Nucleus accumbens (tissue), 56 donors: ENCODE measurements around the gene COX6A1.
A peak's percentile ranks its signal among the peaks of the same experiment; 100 is the strongest.

ENCODE experiments used
- DNase-seq, 56 donors: peaks; one replicate each; lab custom pipeline; 2025; lab: John Stamatoyannopoulos, UW

Gene COX6A1

DNA sequence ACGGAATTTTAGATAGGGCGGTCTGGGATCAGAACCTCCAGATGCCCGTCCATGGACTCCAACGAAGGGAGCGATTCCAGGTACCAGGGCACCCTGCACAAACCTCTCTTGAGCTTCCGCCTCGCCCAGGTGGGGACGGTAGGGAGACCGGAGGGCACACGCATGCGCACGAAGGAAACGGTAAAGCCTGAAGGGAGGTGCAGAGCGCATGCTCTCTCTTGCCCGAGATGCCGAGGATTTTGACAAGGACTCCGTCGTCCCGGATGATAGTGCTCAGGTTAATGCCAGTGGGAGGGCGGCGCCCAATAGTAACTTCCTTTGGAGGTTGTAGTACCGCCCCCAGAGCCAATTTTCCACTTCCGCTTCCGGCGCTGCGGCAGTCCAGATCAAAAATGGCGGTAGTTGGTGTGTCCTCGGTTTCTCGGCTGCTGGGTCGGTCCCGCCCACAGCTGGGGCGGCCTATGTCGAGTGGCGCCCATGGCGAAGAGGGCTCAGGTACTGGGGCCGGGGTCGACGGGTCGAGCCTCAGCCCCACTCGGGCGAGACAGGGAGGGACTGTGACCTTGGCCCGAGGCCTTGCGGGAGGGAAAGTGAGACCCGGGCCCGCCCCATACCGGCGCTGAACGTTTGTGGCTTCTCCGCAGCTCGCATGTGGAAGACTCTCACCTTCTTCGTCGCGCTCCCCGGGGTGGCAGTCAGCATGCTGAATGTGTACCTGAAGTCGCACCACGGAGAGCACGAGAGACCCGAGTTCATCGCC lies at the start of gene COX6A1:
Gene COX6A1 (plus strand): TSS at position 379 of the 760 bp plus-strand sequence. CDS start 14 bp downstream, at position 393.
- peak; percentile 17 to 98 (median 88) for DNase-seq

GRCh38 chr12:120388691-120389481 lies 49.0 kb upstream of the COX6A1 start:
- peak in 34 of 56 donors; percentile 20 to 70 (median 41) for DNase-seq

- no peak for DNase-seq
These were observed 47.3 kb upstream of the COX6A1 start for GRCh38 chr12:120390540-120391120.

DNA sequence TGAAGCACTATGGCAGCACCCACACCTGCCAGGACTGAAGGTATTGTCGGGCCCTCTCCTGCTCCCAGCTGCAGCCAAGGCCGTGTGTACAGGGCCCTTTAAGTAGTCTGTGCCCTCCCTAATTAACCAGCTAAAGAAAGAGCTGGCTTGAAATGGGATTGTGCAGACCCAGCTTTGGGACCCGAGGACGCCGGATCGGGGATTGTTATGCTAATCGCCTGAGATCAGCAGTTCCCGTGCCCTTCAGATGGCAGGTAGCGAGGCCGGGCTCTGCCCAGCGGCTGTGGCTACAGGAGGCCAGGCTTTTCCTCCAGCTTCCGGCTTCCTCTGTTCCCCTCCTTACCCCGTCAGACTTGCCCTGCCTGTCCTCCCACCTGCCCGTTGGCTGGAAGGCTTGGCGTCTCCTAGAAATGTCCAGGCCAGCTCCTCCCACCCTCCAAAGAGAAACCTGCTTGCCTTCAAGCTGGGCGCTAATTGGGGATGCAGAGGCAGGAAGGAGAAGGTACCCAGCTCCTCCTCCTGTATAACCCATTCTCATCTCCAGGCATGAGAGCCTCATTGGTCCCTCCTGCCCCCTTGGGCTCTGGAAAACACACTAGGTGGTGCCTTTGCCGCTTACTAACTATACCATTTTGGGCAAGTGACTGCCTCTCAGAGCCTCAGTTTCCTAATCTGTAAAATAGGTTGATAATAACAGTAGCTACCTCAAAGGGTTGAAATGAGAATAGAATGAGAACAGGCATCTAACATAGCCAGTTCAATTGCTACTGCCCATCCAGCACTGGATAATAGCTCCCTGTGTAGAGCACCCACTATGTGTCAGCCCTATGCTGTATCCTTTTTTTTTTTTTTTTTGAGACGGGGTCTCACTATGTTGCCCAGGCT lies 43.2 kb upstream of the COX6A1 start:
- DNase-seq, result no peak

GRCh38 chr12:120397824-120398540 lies 39.9 kb upstream of the COX6A1 start:
- peak in 31 of 56 donors; percentile 1 to 70 (median 14) for DNase-seq

DNA sequence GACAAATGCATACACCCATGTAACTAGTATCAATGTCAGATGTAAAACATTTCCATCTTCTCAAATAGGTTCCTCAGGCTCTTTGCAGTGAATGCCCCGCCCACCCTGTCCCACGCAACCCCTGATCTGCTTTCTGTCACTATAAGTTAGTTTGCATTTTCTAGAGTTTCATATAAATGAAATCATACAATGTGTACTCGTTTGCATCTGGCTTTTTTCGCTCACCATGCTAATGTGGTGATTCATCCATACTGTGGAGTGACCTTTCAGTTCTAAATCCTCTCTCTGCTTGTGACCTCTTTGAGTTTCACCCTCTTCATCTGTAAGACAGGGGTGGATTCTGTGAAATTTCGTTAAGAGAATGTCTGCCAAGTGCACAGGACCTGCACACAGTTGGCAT lies 38.4 kb upstream of the COX6A1 start:
- DNase-seq, result no peak

GRCh38 chr12:120402217-120402616 lies 35.7 kb upstream of the COX6A1 start:
- peak in 17 of 56 donors; percentile 2 to 38 (median 13) for DNase-seq

- DNase-seq, result no peak
These were observed 34.0 kb upstream of the COX6A1 start for GRCh38 chr12:120403869-120404268.

DNA sequence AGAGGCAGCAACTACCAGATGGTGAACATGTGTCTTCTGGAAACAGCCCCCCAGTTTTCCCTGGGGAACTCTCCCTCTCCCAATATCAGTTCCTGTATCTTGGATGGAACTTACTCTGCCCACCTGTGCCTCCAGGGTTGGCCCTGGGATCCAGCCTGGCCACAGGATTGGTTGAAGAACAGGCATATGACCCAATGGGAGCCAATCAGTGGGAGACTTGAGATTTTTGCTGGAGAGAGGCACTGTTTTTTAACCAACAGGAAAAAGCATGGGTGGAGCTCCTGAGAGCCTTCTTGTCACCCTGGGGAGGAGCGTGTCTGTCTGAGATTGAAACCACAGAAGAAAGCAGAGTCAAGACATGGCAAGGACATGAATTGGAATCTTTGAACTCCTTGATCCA lies 33.6 kb upstream of the COX6A1 start:
- DNase-seq, result no peak

DNA sequence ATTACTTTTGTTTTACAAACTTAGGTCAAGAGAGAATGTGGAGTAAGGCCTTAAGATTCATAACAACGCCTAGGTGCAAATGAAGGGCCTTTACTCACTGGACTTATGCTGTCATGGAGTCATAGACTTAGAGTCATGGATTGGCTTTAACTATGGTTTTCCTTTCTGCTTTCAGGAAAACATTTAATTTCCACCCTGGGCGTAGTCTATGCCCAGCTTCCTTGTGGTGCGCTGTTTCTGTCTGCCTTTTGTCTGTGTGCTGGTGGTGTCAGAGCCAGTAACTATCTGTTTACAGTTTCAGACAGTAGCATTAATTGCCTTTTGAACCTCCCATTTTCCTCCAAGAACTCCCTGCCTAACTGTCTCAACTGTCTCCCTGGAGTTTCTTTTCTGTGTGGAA lies 31.8 kb upstream of the COX6A1 start:
- DNase-seq, result no peak

- DNase-seq, result no peak
These were observed 31.4 kb upstream of the COX6A1 start for GRCh38 chr12:120406553-120406952.

- DNase-seq, result no peak
These were observed 29.1 kb upstream of the COX6A1 start for GRCh38 chr12:120408771-120409170.

DNA sequence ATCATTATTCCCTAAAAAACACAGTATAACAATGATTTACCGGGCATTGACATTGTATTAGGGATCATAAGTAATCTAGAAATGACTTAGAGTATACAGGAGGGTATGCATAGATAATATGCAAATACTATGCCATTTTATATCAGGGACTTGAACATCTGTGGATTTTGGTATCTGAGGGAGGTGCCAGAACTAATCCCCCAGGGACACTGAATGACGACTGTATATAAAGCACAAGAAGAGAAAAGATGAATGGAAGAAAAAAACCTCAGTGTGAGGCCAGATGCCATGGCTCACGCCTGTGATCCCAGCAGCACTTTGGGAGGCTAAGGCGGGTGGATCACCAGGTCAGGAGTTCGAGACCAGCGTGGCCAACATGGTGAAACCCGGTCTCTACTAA lies 25.5 kb upstream of the COX6A1 start:
- no peak for DNase-seq

DNA sequence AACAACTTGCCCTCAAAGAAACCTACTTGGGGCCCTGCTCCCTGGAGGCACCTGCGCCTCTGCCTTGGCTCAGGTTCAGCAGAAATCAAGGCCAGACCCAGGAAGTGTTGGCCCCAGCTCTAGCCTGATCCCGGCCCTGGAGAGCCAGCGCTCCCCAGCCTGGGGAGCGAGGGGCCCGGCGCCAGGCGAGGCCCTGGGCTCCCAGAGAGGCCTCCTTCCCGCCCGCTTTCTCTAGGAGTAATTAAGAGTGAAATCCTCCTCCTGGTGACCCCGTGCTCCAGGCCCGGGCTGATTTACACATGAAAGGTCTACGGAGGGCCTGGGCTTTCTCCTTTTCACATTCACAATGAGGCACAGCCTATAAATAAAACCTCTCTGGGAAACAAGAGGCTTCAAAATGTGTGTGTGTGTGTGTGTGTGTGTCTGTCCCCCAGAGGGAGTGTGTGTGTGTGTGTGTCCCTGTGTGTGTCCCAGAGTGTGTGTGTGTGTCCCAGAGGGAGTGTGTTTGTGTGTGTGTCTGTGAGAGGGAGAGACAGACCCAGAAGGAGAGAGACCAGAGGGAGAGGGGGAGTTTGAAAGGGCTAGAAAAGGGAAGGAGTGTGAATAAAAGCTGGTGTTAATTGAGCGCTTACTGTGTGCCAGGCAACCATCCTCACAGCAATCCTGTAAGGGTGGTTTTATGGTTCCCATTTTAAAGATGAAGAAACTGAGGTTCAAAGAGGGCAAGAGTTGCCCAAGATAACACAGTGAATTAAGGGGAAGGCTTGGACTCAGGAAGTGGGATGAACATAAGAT lies 23.8 kb upstream of the COX6A1 start:
- peak in 37 of 56 donors; percentile 3 to 80 (median 29) for DNase-seq

DNA sequence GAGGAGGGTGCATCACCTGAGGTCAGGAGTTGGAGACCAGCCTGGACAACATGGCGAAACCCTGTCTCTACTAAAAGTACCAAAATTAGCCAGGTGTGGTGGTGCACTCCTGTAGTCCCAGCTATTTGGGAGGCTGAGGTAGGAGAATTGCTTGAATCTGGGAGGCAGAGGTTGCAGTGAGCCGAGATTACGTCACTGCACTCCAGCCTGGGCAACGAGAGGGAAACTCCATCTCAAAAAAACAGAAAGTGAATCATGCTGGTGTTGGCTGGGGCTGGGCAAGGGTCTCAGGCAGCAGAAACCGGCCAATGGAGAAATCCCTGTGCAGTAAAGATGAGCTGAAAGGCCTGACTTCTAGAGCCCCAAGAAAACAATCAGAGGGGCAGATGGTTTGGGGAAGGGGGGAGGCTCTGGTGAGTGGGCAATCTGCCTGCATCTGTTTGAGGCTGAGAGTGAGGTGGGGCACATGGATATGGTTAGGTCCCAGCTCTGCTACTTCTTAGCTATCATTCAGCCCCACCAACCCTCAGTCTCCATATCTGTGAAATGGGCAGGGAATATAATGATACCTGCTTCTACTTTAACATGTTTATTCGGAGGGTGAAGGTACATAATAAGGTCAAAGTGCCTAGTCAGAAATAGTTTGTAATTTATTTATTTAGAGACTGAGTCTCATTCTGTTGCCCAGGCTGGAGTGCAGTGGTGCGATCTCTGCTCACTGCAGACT lies 21.3 kb upstream of the COX6A1 start:
- no peak for DNase-seq

DNA sequence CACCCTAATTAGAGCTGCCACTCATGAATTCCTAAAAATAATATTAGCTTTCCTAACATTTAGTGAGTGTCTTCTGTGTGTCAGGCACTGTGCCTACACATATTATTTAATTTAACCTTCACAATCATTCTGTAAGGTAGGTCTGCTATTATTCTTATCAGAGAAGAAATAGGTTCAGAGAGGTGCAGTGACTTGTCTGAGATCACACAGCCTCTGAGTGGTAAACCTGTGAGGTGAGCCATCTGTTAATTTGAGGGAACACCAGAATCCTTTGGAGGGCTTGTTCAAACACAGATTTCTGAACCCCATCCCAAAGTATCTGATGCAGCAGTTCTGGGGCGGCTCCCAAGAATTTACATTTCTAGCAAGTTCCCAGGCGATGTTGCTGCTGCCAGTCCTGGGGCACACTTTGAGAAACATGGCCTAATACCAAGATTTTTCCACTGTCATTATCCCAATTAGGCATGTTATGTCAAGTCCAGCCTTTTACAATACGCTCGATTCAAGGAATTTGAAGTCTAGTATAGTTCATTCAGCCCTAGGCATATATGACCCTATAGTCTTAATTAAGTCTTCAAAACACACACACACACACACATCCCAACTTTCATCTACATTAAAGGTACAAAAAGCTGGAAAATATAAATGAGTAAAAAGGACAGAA lies 19.9 kb upstream of the COX6A1 start:
- DNase-seq, result no peak

GRCh38 chr12:120421701-120422100 lies 16.2 kb upstream of the COX6A1 start:
- no peak for DNase-seq
